MM.1S (cell line): Measurements from ENCODE around the gene LCN15.

Experiments used
- DNase-seq: peaks from one replicate; pipeline ENCODE4 v3.0.0-alpha.2; 2015
- H2AFZ ChIP-seq: fragments of 300-600 bp; sonication (generic); 2 replicates; pipeline ENCODE4 v1.6.0; 2016; ENCODE audit warnings: antibody characterized with exemption, low read length
- H3F3A ChIP-seq: fragments of 300-600 bp; sonication (generic); 2 replicates; pipeline ENCODE4 v1.6.1; 2016; ENCODE audit warnings: mild to moderate bottlenecking, antibody characterized with exemption, low read length, moderate library complexity, mixed read lengths; ENCODE audit not compliant: insufficient read depth
- H3K27ac ChIP-seq: fragments of 300-600 bp; sonication (generic); 2 replicates; pipeline ENCODE4 v1.5.1; 2016; ENCODE audit warnings: mild to moderate bottlenecking, low read length
- H3K27me3 ChIP-seq: fragments of 300-600 bp; sonication (generic); replicated peaks from 2 replicates; pipeline ENCODE4 v1.6.0; 2016; ENCODE audit warnings: low read length; ENCODE audit not compliant: insufficient read depth
- H3K36me3 ChIP-seq: fragments of 300-600 bp; sonication (generic); replicated peaks from 2 replicates; pipeline ENCODE4 v1.6.1; 2016; ENCODE audit warnings: mild to moderate bottlenecking, low read length, mixed read lengths; ENCODE audit not compliant: insufficient read depth
- H3K4me1 ChIP-seq: fragments of 300-600 bp; sonication (generic); 2 replicates; pipeline ENCODE4 v1.6.1; 2016; ENCODE audit warnings: low read length, mixed read lengths
- H3K4me2 ChIP-seq: fragments of 300-600 bp; sonication (generic); 2 replicates; pipeline ENCODE4 v1.6.0; 2016; ENCODE audit warnings: low read depth, low read length
- H3K4me3 ChIP-seq: fragments of 300-600 bp; sonication (generic); 2 replicates; pipeline ENCODE4 v1.5.1; 2016; ENCODE audit warnings: low read length, mixed read lengths
- H3K79me2 ChIP-seq: fragments of 300-600 bp; sonication (generic); 2 replicates; pipeline ENCODE4 v1.6.1; 2016; ENCODE audit warnings: mixed run types, low read length, mixed read lengths
- H3K9ac ChIP-seq: fragments of 300-600 bp; sonication (generic); 2 replicates; pipeline ENCODE4 v1.6.1; 2016; ENCODE audit warnings: low read length, mixed read lengths
- H3K9me2 ChIP-seq: fragments of 300-600 bp; sonication (generic); replicated peaks from 2 replicates; pipeline ENCODE4 v1.6.1; 2016; ENCODE audit warnings: mild to moderate bottlenecking, low read length, mixed read lengths; ENCODE audit not compliant: insufficient read depth
- H3K9me3 ChIP-seq: fragments of 300-600 bp; sonication (generic); replicated peaks from 2 replicates; pipeline ENCODE4 v1.6.1; 2016; ENCODE audit warnings: mild to moderate bottlenecking, low read length, mixed read lengths; ENCODE audit not compliant: insufficient read depth
- H4K20me1 ChIP-seq: fragments of 300-600 bp; sonication (generic); 2 replicates; pipeline ENCODE4 v1.6.1; 2016; ENCODE audit warnings: mild to moderate bottlenecking, low read length, moderate library complexity, mixed read lengths; ENCODE audit not compliant: insufficient read depth
- CTCF ChIP-seq: fragments of 300-600 bp; sonication (generic); IDR thresholded peaks from 2 replicates; pipeline ENCODE4 v1.5.1; 2016; ENCODE audit warnings: antibody characterized with exemption, low read length, mixed read lengths
- EZH2 ChIP-seq: fragments of 300-600 bp; sonication (generic); optimal IDR thresholded peaks from 2 replicates; pipeline ENCODE3; 2017; ENCODE audit warnings: low read depth, mild to moderate bottlenecking, antibody characterized with exemption, low read length, mixed read lengths
- EZH2phosphoT487 ChIP-seq: fragments of 300-600 bp; sonication (generic); IDR thresholded peaks from 2 replicates; pipeline ENCODE4 v1.6.1; 2018; ENCODE audit warnings: antibody characterized with exemption, low read length

LCN15 gene

GRCh38 chr9:136807281-136808074 lies 43.2 kb upstream of the LCN15 start, which contains the start of gene RABL6:
TSS of gene RABL6 (plus strand) at chr9:136807948. CDS start at chr9:136808197, 249 bp downstream.
- H3K9me2 ChIP-seq = no peaks in the 10 kb centered on the region
- peaks cover 54% of the 10 kb centered on the region for H3K79me2 ChIP-seq
- peak within 1 kb of the TSS; percentile 88 for H3K9ac ChIP-seq
- peak within 1 kb of the TSS; percentile 92 for H2AFZ ChIP-seq
- peaks cover 3% of the 10 kb centered on the region; the same call in 1 of the 2 replicates for H3F3A ChIP-seq
- peaks cover 21% of the 10 kb centered on the region; the same call in 1 of the 2 replicates for H3K4me1 ChIP-seq
- H3K9me3 ChIP-seq = no peaks in the 10 kb centered on the region
- H3K27me3 ChIP-seq = no peaks in the 10 kb centered on the region
- H3K4me3 ChIP-seq = peak within 1 kb of the TSS; percentile 90
- peak within 1 kb of the TSS; percentile 65; the same call in 1 of the 2 replicates for H3K27ac ChIP-seq
- peak within 1 kb of the TSS; percentile 95 for H3K4me2 ChIP-seq
- TF ChIP-seq EZH2phosphoT487 (no peak), EZH2 (no peak), CTCF (no peak)
- DNase-seq = peak; percentile 78
- H3K36me3 ChIP-seq = no peaks in the 10 kb centered on the region
- H4K20me1 ChIP-seq = no peaks in the 10 kb centered on the region

GRCh38 chr9:136806631-136807201 lies 42.4 kb upstream of the LCN15 start:
- Histone ChIP-seq H3F3A (peaks cover 3% of the 10 kb centered on the region; the same call in 1 of the 2 replicates), H3K9me3 (no peaks in the 10 kb centered on the region), H3K4me2 (peak overlapping the region; percentile 95), H2AFZ (peak overlapping the region; percentile 92), H3K4me1 (peaks cover 21% of the 10 kb centered on the region; the same call in 1 of the 2 replicates), H3K4me3 (peak overlapping the region; percentile 88), H3K27ac (0 out of 2 replicates have a peak overlapping the region, but pooled peaks have one; percentile 65), H3K79me2 (peaks cover 49% of the 10 kb centered on the region), H3K9me2 (no peaks in the 10 kb centered on the region), H3K9ac (peak overlapping the region; percentile 88), H3K27me3 (no peaks in the 10 kb centered on the region), H3K36me3 (no peaks in the 10 kb centered on the region), H4K20me1 (no peaks in the 10 kb centered on the region)
- DNase-seq = no peak
- no peak for TF ChIP-seq CTCF

GRCh38 chr9:136806067-136806466 lies 41.7 kb upstream of the LCN15 start:
- no peaks in the 10 kb centered on the region for H4K20me1 ChIP-seq
- peaks cover 8% of the 10 kb centered on the region; the same call in 1 of the 2 replicates for H3F3A ChIP-seq
- H3K9me2 ChIP-seq = no peaks in the 10 kb centered on the region
- no peaks in the 10 kb centered on the region for H3K9me3 ChIP-seq
- H3K27me3 ChIP-seq = no peaks in the 10 kb centered on the region
- H3K4me3 ChIP-seq = no peak overlapping the region
- no peak for DNase-seq
- H3K4me1 ChIP-seq = peaks cover 21% of the 10 kb centered on the region; the same call in 1 of the 2 replicates
- no peaks in the 10 kb centered on the region for H3K36me3 ChIP-seq
- TF ChIP-seq CTCF = no peak
- TF ChIP-seq EZH2 = no peak
- TF ChIP-seq EZH2phosphoT487 = no peak
- no peak overlapping the region for H2AFZ ChIP-seq
- no peak overlapping the region for H3K4me2 ChIP-seq
- peaks cover 43% of the 10 kb centered on the region for H3K79me2 ChIP-seq
- no peak overlapping the region for H3K27ac ChIP-seq
- no peak overlapping the region for H3K9ac ChIP-seq
